HL-60 (cell line): ENCODE results near the gene NECTIN4.

Experiments
- DNase-seq, 2 experiments: peaks; one replicate each; pipeline ENCODE4 v3.0.0-alpha.2; 2010 to 2020; ENCODE audit warnings: low read depth in 1 of 2, low spot score in 1 of 2
- H3K27ac ChIP-seq: fragments of 250-450 bp; sonication (Bioruptor Pico); replicated peaks from 2 replicates; pipeline ENCODE4 v1.5.1; 2020; ENCODE audit warnings: mild to moderate bottlenecking, moderate library complexity
- H3K27me3 ChIP-seq: fragments of 250-450 bp; sonication (Bioruptor Pico); 2 replicates; pipeline ENCODE4 v1.5.1; 2021; ENCODE audit warnings: mild to moderate bottlenecking, moderate library complexity; ENCODE audit not compliant: insufficient read depth, poor library complexity, severe bottlenecking
- H3K4me3 ChIP-seq: replicated peaks from 2 replicates; pipeline ENCODE4 v1.5.1; 2011; ENCODE audit warnings: mild to moderate bottlenecking, control low read depth, low read length; ENCODE audit not compliant: insufficient read depth
- GABPA ChIP-seq: IDR thresholded peaks from 2 replicates; pipeline ENCODE4 v1.6.1; 2012; ENCODE audit warnings: low read depth
- POLR2AphosphoS5 ChIP-seq: IDR thresholded peaks from 2 replicates; pipeline ENCODE4 v1.6.1; 2012; ENCODE audit warnings: low read depth
- SPI1 ChIP-seq: IDR thresholded peaks from 2 replicates; pipeline ENCODE4 v1.6.1; 2012; ENCODE audit warnings: low read depth, mild to moderate bottlenecking, borderline replicate concordance
- TF ChIP-seq, protein P1 (sequence below): IDR thresholded peaks from one replicate; pipeline ENCODE4 v1.5.1; 2011; ENCODE audit warnings: low read length, control low read depth, inconsistent platforms; ENCODE audit not compliant: insufficient read depth
- TF ChIP-seq, protein P2 (sequence below): IDR thresholded peaks from 2 replicates; pipeline ENCODE4 v1.6.1; 2012; ENCODE audit warnings: low read depth; ENCODE audit not compliant: insufficient replicate concordance

NECTIN4 gene

DNA sequence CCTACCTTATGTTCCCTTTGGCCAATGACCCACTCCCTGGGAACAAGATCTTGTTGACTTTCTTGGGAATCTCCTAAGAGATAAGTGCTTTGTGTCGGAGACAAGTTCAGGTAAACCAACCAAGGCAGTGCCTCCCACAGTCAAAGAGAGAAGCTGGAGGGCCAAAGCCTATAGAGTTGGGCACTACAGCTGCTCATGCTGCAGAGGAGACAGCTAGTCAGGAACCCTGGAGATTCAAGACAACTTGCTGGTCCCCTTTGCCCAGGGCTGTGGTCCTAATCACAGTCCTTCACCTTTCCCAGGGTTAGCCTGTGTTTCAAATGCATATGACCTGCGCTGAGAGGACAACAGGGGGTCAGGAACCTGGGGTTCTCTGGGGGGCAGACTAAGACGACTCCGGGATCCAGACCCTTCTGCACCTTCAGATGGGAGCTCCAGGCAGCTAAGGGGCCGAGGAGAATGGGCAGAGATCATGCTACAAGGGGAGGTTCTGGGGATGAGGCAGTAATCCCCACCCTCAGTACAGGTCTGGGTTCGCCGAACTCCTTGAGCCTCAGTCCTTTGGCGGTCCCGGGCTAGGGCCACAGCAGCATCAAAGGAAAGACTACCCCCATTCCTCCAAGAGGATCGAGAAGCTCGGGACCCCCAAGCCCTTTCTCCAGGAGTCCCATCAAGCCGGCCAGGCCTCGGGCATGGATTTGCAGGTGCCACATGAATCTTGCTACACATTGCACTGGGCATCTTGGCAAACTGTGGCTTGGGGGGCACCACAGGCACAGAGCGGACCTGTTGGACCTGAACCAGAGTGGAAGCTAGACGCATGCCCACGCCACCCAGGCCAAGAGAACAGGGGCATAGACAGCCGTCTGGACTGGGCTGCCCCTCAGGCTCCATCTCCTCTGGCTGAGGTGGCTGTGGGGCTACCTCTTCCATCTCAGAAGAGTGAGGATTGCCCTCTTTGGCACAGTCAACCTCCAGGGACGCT, 41.6 kb downstream of the NECTIN4 start:
- Histone ChIP-seq H3K4me3 (no peak overlapping the region), H3K27ac (peak overlapping the region; percentile 98), H3K27me3 (no peaks in the 10 kb centered on the region)
- TF ChIP-seq, protein P1, sequence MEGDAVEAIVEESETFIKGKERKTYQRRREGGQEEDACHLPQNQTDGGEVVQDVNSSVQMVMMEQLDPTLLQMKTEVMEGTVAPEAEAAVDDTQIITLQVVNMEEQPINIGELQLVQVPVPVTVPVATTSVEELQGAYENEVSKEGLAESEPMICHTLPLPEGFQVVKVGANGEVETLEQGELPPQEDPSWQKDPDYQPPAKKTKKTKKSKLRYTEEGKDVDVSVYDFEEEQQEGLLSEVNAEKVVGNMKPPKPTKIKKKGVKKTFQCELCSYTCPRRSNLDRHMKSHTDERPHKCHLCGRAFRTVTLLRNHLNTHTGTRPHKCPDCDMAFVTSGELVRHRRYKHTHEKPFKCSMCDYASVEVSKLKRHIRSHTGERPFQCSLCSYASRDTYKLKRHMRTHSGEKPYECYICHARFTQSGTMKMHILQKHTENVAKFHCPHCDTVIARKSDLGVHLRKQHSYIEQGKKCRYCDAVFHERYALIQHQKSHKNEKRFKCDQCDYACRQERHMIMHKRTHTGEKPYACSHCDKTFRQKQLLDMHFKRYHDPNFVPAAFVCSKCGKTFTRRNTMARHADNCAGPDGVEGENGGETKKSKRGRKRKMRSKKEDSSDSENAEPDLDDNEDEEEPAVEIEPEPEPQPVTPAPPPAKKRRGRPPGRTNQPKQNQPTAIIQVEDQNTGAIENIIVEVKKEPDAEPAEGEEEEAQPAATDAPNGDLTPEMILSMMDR: no peak
- 0 out of 2 replicates have a peak, but pooled peaks have one; percentile 43 for TF ChIP-seq POLR2AphosphoS5
- DNase-seq: no peak

DNA sequence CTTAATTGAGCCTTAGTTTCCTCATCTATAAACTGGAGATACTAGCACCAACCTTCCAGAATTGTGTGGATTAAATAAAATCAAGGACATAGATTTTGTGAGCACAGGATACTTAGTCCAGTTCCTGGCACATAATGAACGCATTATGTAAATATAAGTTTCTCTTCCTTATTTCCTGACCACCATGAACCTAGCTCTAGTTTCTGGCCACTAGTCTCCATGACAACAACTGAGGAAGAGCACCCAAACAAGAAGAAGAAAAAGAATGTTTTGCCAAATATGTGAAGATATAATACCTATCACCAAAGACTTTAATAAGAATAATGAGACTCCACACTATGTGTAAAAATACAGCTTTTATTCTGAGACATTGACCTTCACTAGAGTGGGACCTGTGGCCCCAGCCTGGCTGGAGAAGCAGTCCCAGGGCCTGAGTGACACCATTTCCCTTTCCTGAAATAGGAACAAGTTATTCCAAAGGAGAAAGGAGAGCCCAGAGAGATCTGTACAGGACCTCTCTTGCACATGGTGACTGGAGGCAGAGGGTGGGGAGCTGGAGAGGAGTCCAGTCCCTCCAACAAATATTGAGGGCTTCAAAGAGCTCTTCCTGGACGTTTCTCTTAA, 42.6 kb downstream of the NECTIN4 start:
- peak overlapping the region; percentile 86 for H3K4me3 ChIP-seq
- no peaks in the 10 kb centered on the region for H3K27me3 ChIP-seq
- DNase-seq: peak; percentile 30 to 61
- TF ChIP-seq POLR2AphosphoS5 (no peak), SPI1 (peak; percentile 37; the same call in 1 of the 2 replicates), GABPA (no peak)
- TF ChIP-seq, protein P1: no peak
- TF ChIP-seq, protein P2, sequence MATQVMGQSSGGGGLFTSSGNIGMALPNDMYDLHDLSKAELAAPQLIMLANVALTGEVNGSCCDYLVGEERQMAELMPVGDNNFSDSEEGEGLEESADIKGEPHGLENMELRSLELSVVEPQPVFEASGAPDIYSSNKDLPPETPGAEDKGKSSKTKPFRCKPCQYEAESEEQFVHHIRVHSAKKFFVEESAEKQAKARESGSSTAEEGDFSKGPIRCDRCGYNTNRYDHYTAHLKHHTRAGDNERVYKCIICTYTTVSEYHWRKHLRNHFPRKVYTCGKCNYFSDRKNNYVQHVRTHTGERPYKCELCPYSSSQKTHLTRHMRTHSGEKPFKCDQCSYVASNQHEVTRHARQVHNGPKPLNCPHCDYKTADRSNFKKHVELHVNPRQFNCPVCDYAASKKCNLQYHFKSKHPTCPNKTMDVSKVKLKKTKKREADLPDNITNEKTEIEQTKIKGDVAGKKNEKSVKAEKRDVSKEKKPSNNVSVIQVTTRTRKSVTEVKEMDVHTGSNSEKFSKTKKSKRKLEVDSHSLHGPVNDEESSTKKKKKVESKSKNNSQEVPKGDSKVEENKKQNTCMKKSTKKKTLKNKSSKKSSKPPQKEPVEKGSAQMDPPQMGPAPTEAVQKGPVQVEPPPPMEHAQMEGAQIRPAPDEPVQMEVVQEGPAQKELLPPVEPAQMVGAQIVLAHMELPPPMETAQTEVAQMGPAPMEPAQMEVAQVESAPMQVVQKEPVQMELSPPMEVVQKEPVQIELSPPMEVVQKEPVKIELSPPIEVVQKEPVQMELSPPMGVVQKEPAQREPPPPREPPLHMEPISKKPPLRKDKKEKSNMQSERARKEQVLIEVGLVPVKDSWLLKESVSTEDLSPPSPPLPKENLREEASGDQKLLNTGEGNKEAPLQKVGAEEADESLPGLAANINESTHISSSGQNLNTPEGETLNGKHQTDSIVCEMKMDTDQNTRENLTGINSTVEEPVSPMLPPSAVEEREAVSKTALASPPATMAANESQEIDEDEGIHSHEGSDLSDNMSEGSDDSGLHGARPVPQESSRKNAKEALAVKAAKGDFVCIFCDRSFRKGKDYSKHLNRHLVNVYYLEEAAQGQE: no peak
- peak overlapping the region; percentile 98 for H3K27ac ChIP-seq

DNA sequence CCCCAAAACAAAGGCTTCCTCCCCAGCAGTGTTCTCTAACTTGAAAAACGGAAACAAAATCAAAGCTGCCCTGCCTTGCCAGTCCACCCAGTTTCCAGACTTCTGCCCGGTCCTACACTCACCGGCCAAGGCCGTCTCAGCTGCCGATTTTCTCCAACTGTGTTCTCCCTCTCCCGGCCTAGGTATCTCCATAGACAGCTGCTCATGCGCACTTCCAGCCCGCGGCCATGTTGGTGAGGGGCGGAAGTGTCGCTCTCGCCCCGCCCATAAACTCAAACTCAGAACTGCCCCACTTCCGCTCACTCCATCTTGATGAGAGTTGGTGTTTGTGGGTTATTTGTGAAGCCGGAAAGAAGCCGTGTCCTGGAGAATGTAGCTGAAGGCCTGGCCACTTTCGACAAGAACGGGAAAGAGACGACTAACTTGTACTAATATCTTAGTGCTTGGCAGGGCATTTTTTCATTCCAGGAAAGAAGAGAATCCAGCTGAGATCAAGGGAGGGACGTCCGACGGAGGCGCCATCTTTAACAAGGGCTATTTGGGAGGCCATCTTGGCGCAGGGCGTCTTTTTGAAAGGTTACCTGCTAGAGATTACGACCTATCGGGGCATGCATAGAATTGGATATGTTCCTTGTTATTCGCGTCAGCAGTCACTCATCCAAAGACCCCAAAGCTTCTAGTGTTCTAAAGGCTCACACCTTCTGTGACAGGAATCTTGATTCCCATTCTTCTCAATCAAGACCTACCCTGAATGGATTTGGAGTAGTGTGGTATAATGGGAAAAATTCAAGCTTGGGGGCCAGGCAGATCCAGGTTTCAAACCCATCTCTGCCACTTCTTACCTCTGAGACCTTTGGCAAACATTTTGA, 43.4 kb downstream of the NECTIN4 start, which contains the start of gene USF1:
TSS of gene USF1 (minus strand) at position 242 of the 869 bp plus-strand sequence. CDS start 2,702 bp downstream, outside the sequence.
- TF ChIP-seq GABPA (peak; percentile 90), SPI1 (peak; percentile 91), POLR2AphosphoS5 (peak; percentile 84)
- TF ChIP-seq, protein P2: peak; percentile 66
- TF ChIP-seq, protein P1: no peak
- DNase-seq: peak; percentile 91 to 95
- H3K4me3 ChIP-seq: peak within 1 kb of the TSS; percentile 86

More for the DNA sequence above, 43.4 kb downstream of the NECTIN4 start, which contains the start of gene USF1:
- Histone ChIP-seq H3K27me3 (no peaks in the 10 kb centered on the region), H3K27ac (peak within 1 kb of the TSS; percentile 98)
